ENCODE results near the gene MAP4. TPM values are rescaled to one million over a fixed set of nuclear protein-coding genes. Genes with fewer than 3 reads are reported as not detected.

MAP4 gene
- total and polyA plus RNA-seq, 7 donors = 85.5 to 1,424 (median 819) TPM

DNA sequence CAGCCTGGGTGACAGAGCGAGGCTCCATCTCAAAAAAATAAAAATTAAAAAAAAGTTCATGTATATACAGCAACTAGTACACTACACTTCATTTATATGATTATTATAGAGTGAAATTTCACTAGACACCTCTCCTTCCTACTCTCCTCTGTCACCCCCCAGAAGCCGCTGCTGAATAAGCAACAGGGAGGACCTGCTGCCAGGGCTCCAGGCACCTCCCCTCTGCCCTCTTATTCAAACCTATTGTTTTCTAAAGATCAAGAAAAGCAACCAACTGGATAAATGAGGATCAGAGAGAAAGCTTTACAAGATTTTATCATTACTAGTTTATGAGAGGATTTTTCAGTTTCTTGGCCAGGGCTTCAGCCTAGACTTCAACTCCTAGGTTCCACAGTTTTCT is 141.8 kb downstream of the MAP4 start:
- no peak for DNase-seq
- H3K36me3 ChIP-seq (ENCODE audit: insufficient read depth in 1 of 2, low read depth in 1 of 2) = peaks cover 10 to 91% of the 10 kb centered on the region in 2 donors
- no peak for ATAC-seq
- intact Hi-C loops (cut with DNase I) = no loop called here
- H3K9me3 ChIP-seq = no peaks in the 10 kb centered on the region
- TF ChIP-seq, protein P1, sequence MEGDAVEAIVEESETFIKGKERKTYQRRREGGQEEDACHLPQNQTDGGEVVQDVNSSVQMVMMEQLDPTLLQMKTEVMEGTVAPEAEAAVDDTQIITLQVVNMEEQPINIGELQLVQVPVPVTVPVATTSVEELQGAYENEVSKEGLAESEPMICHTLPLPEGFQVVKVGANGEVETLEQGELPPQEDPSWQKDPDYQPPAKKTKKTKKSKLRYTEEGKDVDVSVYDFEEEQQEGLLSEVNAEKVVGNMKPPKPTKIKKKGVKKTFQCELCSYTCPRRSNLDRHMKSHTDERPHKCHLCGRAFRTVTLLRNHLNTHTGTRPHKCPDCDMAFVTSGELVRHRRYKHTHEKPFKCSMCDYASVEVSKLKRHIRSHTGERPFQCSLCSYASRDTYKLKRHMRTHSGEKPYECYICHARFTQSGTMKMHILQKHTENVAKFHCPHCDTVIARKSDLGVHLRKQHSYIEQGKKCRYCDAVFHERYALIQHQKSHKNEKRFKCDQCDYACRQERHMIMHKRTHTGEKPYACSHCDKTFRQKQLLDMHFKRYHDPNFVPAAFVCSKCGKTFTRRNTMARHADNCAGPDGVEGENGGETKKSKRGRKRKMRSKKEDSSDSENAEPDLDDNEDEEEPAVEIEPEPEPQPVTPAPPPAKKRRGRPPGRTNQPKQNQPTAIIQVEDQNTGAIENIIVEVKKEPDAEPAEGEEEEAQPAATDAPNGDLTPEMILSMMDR (IDR thresholded peaks at IDR 0.05) = no peak
- no peaks in the 10 kb centered on the region for H3K27me3 ChIP-seq (ENCODE audit: insufficient read depth in 3 of 3, low read length in 2 of 3)
- WGBS, 3 donors = 98 to 100% (median 100%) methylated on average over 2 of the region's 2 CpGs
- H3K4me3 ChIP-seq = no peak overlapping the region
- peak overlapping the region; percentile 4 for H3K27ac ChIP-seq
- H3K4me1 ChIP-seq = peaks cover 8% of the 10 kb centered on the region

DNA sequence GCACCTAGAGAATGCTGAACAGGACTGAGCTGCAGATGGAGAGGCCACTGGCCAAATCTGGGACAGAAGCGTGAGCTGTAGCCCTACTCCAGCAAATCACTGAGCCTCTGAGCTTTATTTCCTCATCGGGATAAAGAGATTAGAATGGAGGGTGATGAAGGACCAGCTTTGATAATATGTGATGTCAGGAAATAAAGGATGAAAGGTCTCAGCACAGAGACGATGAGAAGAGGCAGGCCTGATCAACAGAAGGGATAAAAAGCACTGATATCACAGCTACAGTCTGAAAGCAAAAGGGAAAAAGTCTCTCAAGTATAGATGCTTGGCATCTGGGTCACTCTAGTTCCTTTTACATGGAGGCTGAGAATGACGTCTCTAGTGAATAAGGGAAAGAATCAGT is 143.3 kb downstream of the MAP4 start:
- H3K27ac ChIP-seq = no peak overlapping the region
- TF ChIP-seq, protein P1 (IDR thresholded peaks at IDR 0.05) = no peak

DNA sequence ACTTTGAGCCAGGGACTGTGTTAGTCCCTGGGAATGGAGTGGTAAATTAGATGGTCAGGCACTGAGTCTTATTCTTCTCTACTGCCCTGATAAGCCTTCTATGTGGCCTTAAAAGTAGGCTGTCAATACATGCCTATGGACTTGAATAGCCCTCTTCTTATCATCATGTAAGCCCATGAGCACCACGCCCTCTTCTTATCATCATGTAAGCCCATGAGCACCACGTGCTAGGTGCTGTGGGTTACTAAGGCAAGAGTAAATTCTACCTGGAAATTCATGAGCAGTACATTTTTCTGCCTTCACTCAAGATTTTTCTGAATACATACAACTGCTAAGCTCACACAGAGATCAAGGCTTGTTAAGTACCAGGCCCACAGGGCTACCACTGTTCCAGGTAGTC is 144.8 kb downstream of the MAP4 start:
- TF ChIP-seq, protein P1 (IDR thresholded peaks at IDR 0.05) = no peak
- no peaks in the 10 kb centered on the region for H3K9me3 ChIP-seq
- 95 to 98% (median 96%) methylated on average over 2 of the region's 2 CpGs for WGBS, 3 donors
- peaks cover 8% of the 10 kb centered on the region for H3K4me1 ChIP-seq
- H3K27ac ChIP-seq = no peak overlapping the region
- peaks cover 16 to 100% of the 10 kb centered on the region in 2 donors for H3K36me3 ChIP-seq (ENCODE audit: insufficient read depth in 1 of 2, low read depth in 1 of 2)
- ATAC-seq (no peak), DNase-seq (no peak)
- H3K27me3 ChIP-seq (ENCODE audit: insufficient read depth in 3 of 3, low read length in 2 of 3) = no peaks in the 10 kb centered on the region
- intact Hi-C loops (cut with DNase I) = no loop called here
- H3K4me3 ChIP-seq = no peak overlapping the region

More for the DNA sequence above, 143.3 kb downstream of the MAP4 start:
- Histone ChIP-seq H3K36me3 (ENCODE audit: insufficient read depth in 1 of 2, low read depth in 1 of 2) (peaks cover 10 to 100% of the 10 kb centered on the region in 2 donors), H3K4me1 (peaks cover 8% of the 10 kb centered on the region), H3K27me3 (ENCODE audit: insufficient read depth in 3 of 3, low read length in 2 of 3) (no peaks in the 10 kb centered on the region), H3K4me3 (no peak overlapping the region), H3K9me3 (no peaks in the 10 kb centered on the region)
- ATAC-seq = no peak
- whole genome bisulfite sequencing, 3 donors = 76 to 83% (median 79%) methylated on average over 4 of the region's 4 CpGs
- DNase-seq = no peak
- intact Hi-C loops (cut with DNase I) = no loop called here

DNA sequence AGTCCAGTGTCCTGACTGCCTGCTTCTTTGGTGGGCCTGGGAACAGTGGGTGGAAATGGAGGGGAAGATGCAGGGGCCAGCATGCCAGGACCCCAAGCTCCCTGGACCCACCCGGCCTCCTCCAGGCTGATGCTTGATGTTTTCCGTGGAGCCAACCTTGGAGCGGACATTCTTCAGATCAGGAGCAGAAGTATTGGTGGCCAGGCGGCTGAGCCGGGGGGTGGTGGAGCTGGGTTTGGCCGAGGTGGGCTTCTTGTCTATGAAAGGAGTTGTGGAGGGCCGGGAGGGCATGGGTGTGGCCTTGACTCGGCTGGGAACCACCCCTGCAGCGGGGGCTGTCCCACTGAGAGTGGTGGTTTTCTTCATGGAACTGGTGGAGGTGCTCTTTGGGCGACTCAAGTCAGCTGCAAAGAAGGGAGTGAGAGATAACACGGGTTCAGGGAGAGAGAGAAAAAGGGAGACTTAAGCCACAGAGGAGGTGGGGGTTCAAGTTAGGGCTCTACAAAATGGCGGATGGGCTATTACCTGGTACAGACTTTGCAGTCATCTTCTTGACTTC is 145.4 kb downstream of the MAP4 start:
- Histone ChIP-seq H3K4me3 (no peak overlapping the region), H3K27ac (no peak overlapping the region), H3K4me1 (peaks cover 8% of the 10 kb centered on the region), H3K27me3 (ENCODE audit: insufficient read depth in 3 of 3, low read length in 2 of 3) (no peaks in the 10 kb centered on the region), H3K9me3 (no peaks in the 10 kb centered on the region), H3K36me3 (ENCODE audit: insufficient read depth in 1 of 2, low read depth in 1 of 2) (peaks cover 16 to 100% of the 10 kb centered on the region in 2 donors)
- intact Hi-C loops (cut with DNase I) = no loop called here
- ATAC-seq (no peak), DNase-seq (peak in 1 of 2 donors; percentile 48)
- 92 to 96% (median 93%) methylated on average over 12 of the region's 12 CpGs for WGBS, 3 donors
- TF ChIP-seq, protein P1 (IDR thresholded peaks at IDR 0.05) = no peak

DNA sequence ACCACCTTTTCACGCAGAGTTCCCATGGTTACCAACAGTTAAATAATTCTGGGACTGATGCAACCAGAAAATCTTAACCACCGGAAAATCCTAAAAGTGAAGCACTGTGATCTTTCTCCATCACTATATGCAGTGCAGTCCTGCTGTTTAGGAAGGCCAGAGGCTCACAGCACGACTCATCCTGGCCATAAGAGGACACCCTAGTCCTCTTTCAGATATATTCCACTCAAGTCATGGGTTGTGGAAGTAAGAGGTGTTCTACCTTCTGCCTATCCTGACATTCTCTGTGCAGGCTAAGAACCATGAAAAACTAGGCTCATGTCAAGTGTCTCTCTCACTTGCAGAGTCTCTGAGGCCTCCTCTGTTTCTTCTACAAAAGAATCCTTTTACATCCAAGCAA is 146.1 kb downstream of the MAP4 start:
- TF ChIP-seq, protein P1 (IDR thresholded peaks at IDR 0.05) = no peak
- peaks cover 11 to 100% of the 10 kb centered on the region in 2 donors for H3K36me3 ChIP-seq (ENCODE audit: insufficient read depth in 1 of 2, low read depth in 1 of 2)
- H3K4me3 ChIP-seq = no peak overlapping the region
- 81 to 87% (median 85%) methylated on average over 3 of the region's 3 CpGs for WGBS, 3 donors
- ATAC-seq = no peak
- H3K9me3 ChIP-seq = no peaks in the 10 kb centered on the region
- peaks cover 8% of the 10 kb centered on the region for H3K4me1 ChIP-seq
- DNase-seq = no peak
- no peaks in the 10 kb centered on the region for H3K27me3 ChIP-seq (ENCODE audit: insufficient read depth in 3 of 3, low read length in 2 of 3)
- no peak overlapping the region for H3K27ac ChIP-seq
- intact Hi-C loops (cut with DNase I) = no loop called here
